GM18873 (cell line): Measurements from ENCODE around the gene PPP2R5D.

Experiments used
- ATAC-seq: cut with Tn5 transposase; IDR thresholded peaks from one replicate; pipeline ENCODE4 v1.9.1; 2021; ENCODE audit warnings: mild to moderate bottlenecking, moderate library complexity, moderate number of reproducible peaks; ENCODE audit not compliant: unreplicated experiment, low FRiP score

PPP2R5D gene

DNA sequence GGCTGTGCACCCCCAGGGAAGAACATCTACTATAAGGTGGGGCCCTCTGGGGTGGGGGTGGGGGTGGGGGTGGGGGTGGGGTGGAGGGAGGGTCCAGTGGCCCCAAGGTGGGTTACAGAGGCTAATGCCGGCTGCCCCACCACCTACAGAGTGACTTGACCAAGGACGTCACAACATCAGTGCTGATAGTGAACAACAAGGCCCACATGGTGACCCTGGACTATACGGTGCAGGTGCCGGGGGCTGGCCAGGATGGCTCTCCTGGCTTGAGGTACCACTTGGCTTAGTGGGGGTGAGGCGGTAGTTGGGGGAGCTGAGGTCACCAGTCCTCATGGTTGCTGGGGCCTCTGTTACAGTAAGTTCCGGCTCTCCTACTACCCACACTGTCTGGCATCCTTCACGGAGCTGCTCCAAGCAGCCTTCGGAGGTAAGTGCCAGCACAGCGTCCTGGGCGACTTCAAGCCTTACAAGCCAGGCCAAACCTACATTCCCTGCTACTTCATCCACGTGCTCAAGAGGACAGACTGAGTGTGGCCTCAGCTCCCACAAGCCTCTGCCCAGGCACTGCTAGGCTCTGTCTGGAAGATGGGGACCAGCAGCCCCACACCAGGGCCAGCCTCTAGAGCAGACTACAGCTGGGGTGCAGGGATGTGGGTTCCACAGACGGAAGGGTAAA lies 21.1 kb upstream of the PPP2R5D start:
- no peak for ATAC-seq

DNA sequence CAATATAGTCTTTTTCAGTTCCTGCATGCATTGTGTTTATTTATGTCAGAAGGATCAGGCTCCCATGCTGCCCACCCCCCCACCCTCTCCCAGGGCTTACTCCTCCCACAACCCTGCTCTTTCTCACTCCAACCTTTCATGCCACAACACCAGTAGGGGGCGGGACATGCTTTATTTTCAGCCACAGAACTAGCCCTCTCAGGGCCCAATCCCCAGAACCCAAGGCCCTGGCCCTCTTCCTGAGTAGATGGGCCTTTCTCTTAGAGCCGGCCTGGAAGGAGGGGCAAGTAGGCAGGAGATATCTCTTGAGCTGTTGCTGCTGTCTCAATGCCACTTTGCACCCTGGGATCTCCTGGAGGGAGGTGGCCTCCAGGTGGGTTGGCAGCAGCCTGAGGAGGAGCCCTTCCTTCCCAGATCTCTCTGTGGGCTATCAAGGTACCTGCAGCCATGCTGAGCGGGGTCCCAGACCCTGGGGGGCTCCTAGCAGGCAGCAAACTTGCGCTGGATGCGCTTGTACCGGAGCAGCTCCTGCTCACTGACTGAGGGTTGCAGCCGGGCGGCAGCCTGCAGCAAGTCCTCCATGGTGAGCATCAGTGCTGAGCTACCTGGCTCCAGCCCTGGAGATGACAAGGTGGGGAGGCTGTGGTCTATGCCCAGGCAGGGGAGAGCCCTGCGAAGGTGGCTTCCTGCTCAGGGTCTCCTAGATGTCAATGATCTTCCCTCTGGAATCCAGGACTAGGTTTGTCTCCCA lies 20.3 kb upstream of the PPP2R5D start:
- no peak for ATAC-seq

DNA sequence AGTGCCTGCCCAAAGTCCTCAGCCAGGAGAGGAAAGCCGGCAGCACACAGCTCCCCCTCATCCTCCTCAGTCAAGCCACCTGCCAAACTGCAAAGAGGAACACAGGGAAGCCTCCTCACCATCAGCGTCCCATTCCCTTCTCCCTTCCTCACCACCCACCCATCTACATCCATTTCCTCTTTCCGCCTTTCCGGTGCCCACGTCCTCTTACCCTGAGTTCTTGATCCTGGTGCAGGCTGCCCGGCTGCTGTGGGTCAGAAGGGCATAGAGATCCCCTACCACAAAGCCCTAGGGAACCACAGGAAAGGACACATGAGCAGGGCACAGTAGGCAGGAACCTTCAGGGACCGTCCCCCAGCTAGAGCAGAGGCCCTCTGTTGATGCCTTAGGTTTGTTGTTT lies 17.8 kb upstream of the PPP2R5D start:
- ATAC-seq: no peak

DNA sequence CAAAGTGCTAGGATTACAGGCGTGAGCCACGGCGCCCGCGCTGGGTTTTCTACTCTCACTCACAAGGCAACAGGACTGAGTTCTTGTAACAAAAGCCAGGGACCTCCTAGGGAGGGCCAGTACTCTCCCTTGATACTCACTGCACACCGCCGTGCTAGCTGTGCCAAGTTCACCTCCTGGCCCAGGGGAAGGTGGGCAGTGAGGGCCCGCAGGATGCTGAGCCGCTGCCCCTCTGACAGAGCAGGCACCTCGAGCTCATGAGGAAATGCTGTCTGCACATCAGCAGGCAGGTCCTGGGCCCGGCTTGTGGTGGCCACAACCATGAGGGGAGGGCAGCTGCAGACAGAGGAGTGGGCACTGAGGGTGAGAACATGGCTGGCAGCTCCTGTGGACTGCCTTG lies 17.1 kb upstream of the PPP2R5D start:
- ATAC-seq: no peak

- no peak for ATAC-seq
Observed at GRCh38 chr6:42968126-42968701, 16.2 kb upstream of the PPP2R5D start.

DNA sequence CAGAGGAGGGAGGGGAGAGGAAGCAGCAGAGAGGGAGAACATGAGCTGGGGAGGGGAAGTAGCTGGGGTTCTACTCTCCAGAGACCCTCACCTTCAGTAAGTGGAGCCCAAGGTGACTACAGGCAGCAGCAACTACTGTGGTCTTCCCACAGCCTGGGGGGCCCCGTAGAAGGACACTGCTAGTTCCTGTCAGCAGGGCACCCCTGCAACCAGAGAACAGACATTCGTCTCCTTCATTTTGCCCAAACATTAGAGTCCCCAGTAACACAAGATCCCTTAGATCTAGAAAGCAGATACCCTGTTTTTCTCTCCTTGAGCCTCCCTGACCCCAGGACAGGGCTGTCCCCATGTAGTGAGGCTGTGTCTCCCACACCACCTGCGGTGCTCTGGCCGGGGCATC lies 15.6 kb upstream of the PPP2R5D start:
- ATAC-seq: no peak

GRCh38 chr6:42969431-42969830 lies 14.9 kb upstream of the PPP2R5D start:
- ATAC-seq: no peak

DNA sequence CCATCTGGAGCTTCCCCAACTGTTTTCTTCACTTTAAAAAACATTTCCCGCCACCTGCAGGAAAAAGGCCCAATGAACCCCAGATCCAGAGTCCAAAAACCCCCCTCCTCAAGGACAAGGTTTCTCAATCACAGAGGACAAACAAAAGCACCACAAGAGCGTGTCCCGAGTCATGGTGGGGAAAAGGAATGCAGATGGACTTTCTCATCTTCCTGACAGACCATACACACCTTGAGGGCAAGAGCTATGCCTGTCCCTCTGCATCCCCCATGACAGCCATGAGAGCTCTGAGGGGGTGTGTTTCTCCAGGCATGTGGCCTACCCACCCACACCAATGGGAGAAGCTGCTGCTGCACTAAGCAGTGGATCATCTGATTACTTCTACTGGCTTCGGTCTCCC lies 14.4 kb upstream of the PPP2R5D start:
- ATAC-seq: no peak

DNA sequence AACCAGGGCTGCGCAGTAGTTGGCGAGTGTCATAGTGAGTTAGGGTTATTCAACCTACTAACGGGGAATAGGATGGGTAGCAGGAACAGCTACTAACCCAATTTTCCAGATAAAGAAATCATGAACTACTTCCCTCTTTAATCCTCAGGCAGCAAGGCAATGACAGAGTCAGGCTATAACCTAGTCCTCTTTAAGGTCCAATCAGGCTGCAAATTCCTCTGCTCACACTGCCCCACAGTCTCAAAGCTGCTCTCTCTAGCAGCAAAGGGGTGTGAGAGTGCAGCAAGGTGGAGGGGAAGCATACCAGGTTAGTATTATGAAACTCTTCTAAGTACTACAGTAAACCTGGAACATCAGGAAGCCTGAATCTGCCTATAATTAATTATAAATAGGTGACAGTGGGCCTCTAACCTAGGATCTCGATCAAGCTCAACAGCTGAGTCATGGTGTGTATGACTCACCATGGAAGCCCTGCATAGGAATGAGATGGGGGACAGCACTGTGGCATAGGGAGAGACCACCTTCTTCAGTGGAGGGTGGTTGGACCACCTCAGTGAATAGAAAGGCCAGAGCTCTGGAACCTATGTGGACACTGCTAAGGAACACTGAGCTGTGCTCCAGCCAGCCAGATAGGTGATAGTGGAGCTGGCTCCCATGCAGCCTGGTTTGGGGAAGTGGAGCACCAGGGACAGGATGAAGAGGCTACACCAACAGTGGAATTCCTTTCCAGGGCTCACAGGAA lies 13.3 kb upstream of the PPP2R5D start:
- ATAC-seq: no peak

DNA sequence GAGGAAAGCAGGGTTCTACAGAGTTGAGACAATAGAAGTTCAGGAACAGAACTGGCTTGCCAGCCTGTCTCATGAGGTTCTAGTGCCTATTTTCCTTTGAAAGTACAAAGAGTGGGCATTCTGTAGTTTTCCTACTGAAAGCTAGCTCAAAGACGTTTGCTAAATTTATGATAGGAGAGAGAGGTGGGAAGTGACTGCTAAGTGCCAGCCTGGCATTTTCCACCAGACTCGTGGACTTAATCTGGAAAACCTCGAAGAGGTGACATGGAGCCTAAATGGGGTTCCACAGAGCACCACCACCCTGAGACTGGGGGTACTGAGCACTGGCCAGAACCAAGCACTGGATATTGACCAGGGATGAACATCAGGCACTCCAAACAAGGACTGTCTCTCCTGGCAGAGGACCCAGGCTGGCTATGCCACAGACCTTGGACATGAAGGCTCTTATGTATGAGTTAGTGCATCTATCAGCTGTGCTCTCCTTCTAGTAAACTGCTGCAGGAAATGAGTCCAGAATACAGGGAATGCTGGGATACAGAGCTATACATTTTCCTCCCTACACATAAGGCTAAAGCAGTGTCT lies 12.5 kb upstream of the PPP2R5D start:
- no peak for ATAC-seq

GRCh38 chr6:42973926-42974325 lies 10.4 kb upstream of the PPP2R5D start:
- ATAC-seq: no peak

- no peak for ATAC-seq
Observed at GRCh38 chr6:42974919-42975505, 9.4 kb upstream of the PPP2R5D start.

GRCh38 chr6:42978487-42978838 lies 5.9 kb upstream of the PPP2R5D start:
- ATAC-seq: no peak

GRCh38 chr6:42978839-42979522 lies 5.4 kb upstream of the PPP2R5D start, which contains the start of gene PEX6:
PEX6 (minus strand) TSS chr6:42979181; CDS start chr6:42979150, 31 bp downstream.
- peak; percentile 82 for ATAC-seq

- no peak for ATAC-seq
Observed at GRCh38 chr6:42979523-42980177, 4.7 kb upstream of the PPP2R5D start.

- no peak for ATAC-seq
Observed at GRCh38 chr6:42981836-42982235, 2.5 kb upstream of the PPP2R5D start.

DNA sequence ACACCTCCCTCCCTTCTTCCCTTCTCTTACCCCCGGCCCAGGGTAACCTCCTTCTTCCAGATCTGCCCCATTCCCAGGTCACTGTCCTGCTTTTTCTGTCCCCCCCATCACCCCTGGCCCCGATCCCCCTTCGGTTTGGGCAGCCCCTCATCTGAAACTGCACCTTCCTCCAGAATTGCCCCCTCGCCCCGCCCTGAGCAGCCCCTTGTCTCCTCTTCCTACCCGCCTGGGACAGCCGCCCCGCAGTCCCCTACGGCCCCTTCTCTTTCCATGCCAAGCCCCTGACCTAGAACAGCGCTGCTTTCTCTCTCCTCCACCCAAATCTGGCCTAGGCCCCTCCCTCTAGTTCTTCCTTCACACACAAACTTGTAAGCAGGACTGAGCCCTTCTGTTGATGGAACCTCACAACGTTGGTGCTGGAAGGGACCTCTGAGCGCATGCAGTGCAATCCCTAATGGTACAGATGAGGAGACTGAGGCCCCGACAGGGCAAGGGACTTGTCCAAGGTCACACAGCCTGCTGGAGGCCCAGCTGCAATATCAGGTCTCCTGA lies 630 bp downstream of the PPP2R5D start:
- ATAC-seq: no peak

GRCh38 chr6:42987533-42988451 lies 3.4 kb downstream of the PPP2R5D start:
- no peak for ATAC-seq
